ENCODE results near the gene CMSS1.

CMSS1 gene

DNA sequence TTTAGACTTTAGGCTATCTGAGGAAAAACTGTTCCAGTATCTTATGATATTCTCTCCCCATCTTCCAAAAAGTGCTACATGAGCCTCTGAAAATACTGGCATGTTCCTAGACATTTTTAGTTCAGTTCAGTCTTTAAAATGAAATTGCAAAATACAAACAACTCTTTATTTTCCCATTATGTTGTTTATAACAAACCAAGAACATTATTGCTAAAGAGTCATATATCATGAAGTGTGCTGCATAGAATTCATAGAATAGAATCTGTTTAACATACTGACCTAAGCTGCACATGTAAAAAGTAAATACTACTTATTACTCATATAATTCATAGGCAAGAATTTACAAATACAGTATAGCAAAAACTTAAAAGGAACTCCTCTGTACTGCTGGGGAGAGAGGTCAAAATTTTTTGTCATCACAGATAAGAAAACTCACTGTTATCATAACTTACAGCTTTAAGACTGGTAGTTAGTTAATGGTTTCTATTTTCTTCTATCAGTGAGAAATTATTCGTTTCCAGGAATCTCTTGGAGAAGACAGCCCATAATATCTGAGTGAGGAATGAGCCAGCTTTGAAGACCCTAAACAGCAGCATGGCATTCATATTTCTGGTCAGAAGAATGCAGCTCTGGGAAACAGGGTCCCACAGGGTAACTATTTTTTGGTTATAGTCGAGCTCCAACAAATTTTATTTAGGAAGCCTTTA is 264.5 kb downstream of the CMSS1 start:
- H3K4me3 ChIP-seq (ENCODE audit: low read depth, low read length), result no peak overlapping the region
- TF ChIP-seq, protein P1, sequence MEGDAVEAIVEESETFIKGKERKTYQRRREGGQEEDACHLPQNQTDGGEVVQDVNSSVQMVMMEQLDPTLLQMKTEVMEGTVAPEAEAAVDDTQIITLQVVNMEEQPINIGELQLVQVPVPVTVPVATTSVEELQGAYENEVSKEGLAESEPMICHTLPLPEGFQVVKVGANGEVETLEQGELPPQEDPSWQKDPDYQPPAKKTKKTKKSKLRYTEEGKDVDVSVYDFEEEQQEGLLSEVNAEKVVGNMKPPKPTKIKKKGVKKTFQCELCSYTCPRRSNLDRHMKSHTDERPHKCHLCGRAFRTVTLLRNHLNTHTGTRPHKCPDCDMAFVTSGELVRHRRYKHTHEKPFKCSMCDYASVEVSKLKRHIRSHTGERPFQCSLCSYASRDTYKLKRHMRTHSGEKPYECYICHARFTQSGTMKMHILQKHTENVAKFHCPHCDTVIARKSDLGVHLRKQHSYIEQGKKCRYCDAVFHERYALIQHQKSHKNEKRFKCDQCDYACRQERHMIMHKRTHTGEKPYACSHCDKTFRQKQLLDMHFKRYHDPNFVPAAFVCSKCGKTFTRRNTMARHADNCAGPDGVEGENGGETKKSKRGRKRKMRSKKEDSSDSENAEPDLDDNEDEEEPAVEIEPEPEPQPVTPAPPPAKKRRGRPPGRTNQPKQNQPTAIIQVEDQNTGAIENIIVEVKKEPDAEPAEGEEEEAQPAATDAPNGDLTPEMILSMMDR (IDR thresholded peaks at IDR 0.05; ENCODE audit: low read depth, low read length), result no peak

DNA sequence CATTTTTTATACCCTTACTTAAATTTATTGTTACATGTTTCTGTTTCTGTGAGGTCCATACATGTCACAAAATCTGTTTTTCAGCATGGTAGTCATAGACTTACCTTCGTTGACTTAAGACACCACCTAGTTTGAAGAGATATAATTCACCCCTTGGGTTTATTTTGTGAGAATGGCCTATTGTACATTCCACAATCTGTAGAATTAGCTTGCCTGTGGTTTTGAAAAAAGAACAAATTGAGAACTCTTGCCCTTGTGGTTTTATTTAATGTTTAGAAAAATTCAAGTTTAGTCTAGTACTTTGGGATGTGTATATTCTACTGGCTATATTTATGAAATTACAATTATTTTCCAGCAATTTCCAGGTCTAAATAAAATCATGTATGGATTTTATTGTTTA is 265.1 kb downstream of the CMSS1 start:
- TF ChIP-seq, protein P1 (IDR thresholded peaks at IDR 0.05; ENCODE audit: low read depth, low read length), result no peak
- no peak overlapping the region for H3K4me3 ChIP-seq (ENCODE audit: low read depth, low read length)

DNA sequence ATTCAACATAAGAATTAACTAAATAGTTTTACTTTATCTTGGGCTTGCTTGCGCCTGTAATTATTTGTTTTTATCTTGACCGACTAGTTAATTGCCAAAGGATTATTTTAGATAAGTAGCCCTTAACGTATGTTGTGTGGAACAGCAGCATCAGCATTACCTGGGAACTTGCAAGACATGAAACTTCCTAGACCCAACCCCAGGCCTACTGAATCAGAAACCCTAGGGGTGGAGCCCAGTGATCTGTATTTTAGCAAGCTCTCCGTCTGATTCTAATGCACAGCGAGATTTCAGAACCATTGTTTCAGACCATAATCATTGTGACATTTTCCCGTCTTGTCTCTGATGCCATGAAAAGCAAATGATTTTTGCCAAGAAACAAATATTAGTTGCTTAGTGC is 265.5 kb downstream of the CMSS1 start:
- H3K4me3 ChIP-seq (ENCODE audit: low read depth, low read length), result no peak overlapping the region
- TF ChIP-seq, protein P1 (IDR thresholded peaks at IDR 0.05; ENCODE audit: low read depth, low read length), result no peak

DNA sequence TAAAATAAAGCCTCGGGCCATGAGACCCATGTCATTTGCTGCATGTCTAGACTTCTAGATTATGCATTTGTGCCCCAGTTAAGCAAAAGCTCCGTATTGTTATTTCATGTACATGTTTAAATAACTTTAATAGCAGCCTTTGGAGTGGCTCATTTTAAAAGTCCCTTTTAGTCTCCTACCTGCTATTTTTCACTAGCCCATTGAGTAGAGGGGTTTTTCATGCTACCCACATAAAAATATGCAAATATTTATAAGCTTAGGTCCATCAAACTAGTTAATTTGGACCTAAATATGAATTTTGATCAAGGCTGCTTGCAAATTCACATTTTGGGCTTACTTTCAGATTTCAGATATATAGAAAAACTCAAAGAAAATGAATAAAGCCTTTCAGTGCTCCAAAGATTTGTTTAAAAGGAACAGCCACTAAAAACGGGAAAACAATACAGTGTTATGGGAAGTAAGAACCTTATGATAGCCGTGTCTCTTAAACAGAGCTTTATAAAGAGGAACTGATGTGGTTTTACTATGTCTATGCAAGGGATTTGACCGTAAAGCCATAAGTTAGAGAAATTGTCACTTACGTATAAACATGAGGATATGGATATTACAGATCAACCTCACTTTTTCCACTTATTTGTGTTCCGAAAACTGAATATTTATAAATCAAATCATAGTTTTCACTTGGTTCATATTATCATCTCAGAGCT is 266.6 kb downstream of the CMSS1 start:
- no peak overlapping the region for H3K4me3 ChIP-seq (ENCODE audit: low read depth, low read length)
- TF ChIP-seq, protein P1 (IDR thresholded peaks at IDR 0.05; ENCODE audit: low read depth, low read length), result no peak

DNA sequence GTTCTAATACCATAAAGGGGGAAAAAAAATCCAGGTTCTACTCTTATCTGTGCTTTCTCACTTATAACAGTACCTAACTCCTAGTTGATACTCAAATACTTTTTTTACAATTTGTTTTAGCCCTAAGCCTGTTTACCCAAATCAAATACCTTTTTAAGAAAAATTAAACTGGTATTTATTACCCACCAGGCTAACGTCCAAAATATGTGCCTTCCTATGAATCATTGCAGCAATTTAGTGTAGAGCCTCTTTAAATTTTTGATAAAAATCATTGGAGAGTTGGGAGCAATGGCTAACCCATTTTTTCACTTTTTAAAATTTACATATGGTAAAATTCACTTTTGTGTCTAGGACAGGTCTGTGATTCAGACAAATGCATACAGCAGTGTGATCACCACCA is 268.7 kb downstream of the CMSS1 start:
- TF ChIP-seq, protein P1 (IDR thresholded peaks at IDR 0.05; ENCODE audit: low read depth, low read length), result no peak
- no peak overlapping the region for H3K4me3 ChIP-seq (ENCODE audit: low read depth, low read length)

DNA sequence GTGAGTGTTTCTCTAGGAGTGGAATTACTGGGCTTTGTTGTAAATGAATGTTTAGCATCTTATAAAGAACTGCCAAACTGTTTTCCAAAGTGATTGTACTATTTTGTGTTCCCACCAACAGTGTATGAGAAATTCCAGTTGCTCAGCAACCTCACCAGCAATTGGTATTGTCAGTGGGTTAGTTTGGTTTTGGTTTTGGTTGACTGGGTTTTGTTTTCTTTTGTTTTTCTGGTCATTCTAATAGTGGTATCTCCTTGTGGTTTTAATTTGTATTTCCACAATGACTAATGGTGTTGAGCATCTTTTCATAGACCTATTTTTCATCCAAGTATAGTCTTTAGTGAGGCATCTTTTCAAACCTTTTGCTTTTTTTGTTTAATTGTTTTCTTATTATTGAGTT is 269.5 kb downstream of the CMSS1 start:
- H3K4me3 ChIP-seq (ENCODE audit: low read depth, low read length), result no peak overlapping the region

More for the DNA sequence above, 269.5 kb downstream of the CMSS1 start:
- TF ChIP-seq, protein P1 (IDR thresholded peaks at IDR 0.05; ENCODE audit: low read depth, low read length), result no peak

Measured in WI38 (cell line).